ENCODE results near the gene CCDC32. TPM values are rescaled to one million over a fixed set of nuclear protein-coding genes. Genes with fewer than 3 reads are reported as not detected.

The CCDC32 gene
- total RNA-seq, 1 donor from 2014 or later: 16.5 TPM

- DNase-seq (no peak), ATAC-seq (ENCODE audit: poor library complexity) (no peak)
- intact Hi-C loops (cut with DNase I): no loop called here
These were observed 30.5 kb downstream of the CCDC32 start for GRCh38 chr15:40534371-40534770.

GRCh38 chr15:40533763-40534364 is 31.0 kb downstream of the CCDC32 start:
- ATAC-seq (ENCODE audit: poor library complexity): no peak
- intact Hi-C loops (cut with DNase I): no loop called here

GRCh38 chr15:40528801-40529200 is 36.0 kb downstream of the CCDC32 start:
- ATAC-seq (ENCODE audit: poor library complexity) (no peak), DNase-seq (no peak)
- intact Hi-C loops (cut with DNase I): no loop called here

More at GRCh38 chr15:40533763-40534364, 31.0 kb downstream of the CCDC32 start:
- DNase-seq: no peak

GRCh38 chr15:40525855-40526254 is 39.0 kb downstream of the CCDC32 start:
- intact Hi-C loops (cut with DNase I): no loop called here
- DNase-seq (no peak), ATAC-seq (ENCODE audit: poor library complexity) (no peak)

GRCh38 chr15:40523611-40524010 is 41.2 kb downstream of the CCDC32 start:
- no peak for ATAC-seq (ENCODE audit: poor library complexity)
- DNase-seq: no peak
- intact Hi-C loops (cut with DNase I): no loop called here

GRCh38 chr15:40516322-40516721 is 48.5 kb downstream of the CCDC32 start:
- ATAC-seq (ENCODE audit: poor library complexity): no peak
- intact Hi-C loops (cut with DNase I): loop anchor here (10.0 kb wide), 1 partner anchor 78 kb away; the partner anchor contains the start of gene KNL1
- no peak for DNase-seq

- DNase-seq: no peak
- intact Hi-C loops (cut with DNase I): loop anchor here (10.0 kb wide), 1 partner anchor 81 kb away; the partner anchor contains the start of gene KNL1
These were observed 51.2 kb downstream of the CCDC32 start for GRCh38 chr15:40513609-40514008.

GRCh38 chr15:40512440-40512839 is 52.4 kb downstream of the CCDC32 start:
- ATAC-seq (ENCODE audit: poor library complexity) (no peak), DNase-seq (no peak)
- intact Hi-C loops (cut with DNase I): loop anchor here (10.0 kb wide), 1 partner anchor 82 kb away; the partner anchor contains the start of gene KNL1

More at GRCh38 chr15:40513609-40514008, 51.2 kb downstream of the CCDC32 start:
- ATAC-seq (ENCODE audit: poor library complexity): no peak

- intact Hi-C loops (cut with DNase I): loop anchor here (10.0 kb wide), 1 partner anchor 83 kb away; the partner anchor contains the start of gene KNL1
- ATAC-seq (ENCODE audit: poor library complexity): peak; percentile 95
These were observed 53.2 kb downstream of the CCDC32 start for GRCh38 chr15:40511472-40512133.

GRCh38 chr15:40511093-40511471 is 53.8 kb downstream of the CCDC32 start:
- peak; percentile 7 for ATAC-seq (ENCODE audit: poor library complexity)
- DNase-seq: no peak
- intact Hi-C loops (cut with DNase I): loop anchor here (10.0 kb wide), 1 partner anchor 84 kb away; the partner anchor contains the start of gene KNL1

More at GRCh38 chr15:40511472-40512133, 53.2 kb downstream of the CCDC32 start:
- peak; percentile 92 for DNase-seq

GRCh38 chr15:40510201-40510600 is 54.6 kb downstream of the CCDC32 start:
- no peak for DNase-seq
- intact Hi-C loops (cut with DNase I): loop anchor here (10.0 kb wide), 1 partner anchor 85 kb away; the partner anchor contains the start of gene KNL1
- no peak for ATAC-seq (ENCODE audit: poor library complexity)

- DNase-seq (no peak), ATAC-seq (ENCODE audit: poor library complexity) (no peak)
- intact Hi-C loops (cut with DNase I): no loop called here
These were observed 56.6 kb downstream of the CCDC32 start for GRCh38 chr15:40508216-40508615.

- ATAC-seq (ENCODE audit: poor library complexity) (peak; percentile 90), DNase-seq (peak; percentile 84)
- intact Hi-C loops (cut with DNase I): no loop called here
These were observed 57.8 kb downstream of the CCDC32 start for GRCh38 chr15:40506964-40507571.

Other genes with a start within 250 kb of the CCDC32 start
- gene INAFM2, start 241.3 kb downstream of the CCDC32 start, total RNA-seq: 56.2 TPM
- 155 TPM for gene CCDC9B, start 224.1 kb downstream of the CCDC32 start, total RNA-seq
- not detected for gene PHGR1, start 214.0 kb downstream of the CCDC32 start, total RNA-seq
- gene DISP2, start 206.8 kb downstream of the CCDC32 start, total RNA-seq: 5.9 TPM
- 7.9 TPM for gene KNSTRN, start 182.3 kb downstream of the CCDC32 start, total RNA-seq
- 90.8 TPM for gene IVD, start 159.2 kb downstream of the CCDC32 start, total RNA-seq
- gene BAHD1, start 124.1 kb downstream of the CCDC32 start, total RNA-seq: 16.2 TPM
- gene CHST14, start 94.1 kb downstream of the CCDC32 start, total RNA-seq: 7.5 TPM
- 10.1 TPM for gene RPUSD2, start 4.3 kb upstream of the CCDC32 start, total RNA-seq
- 0.51 TPM for gene KNL1, start 29.2 kb upstream of the CCDC32 start, total RNA-seq
- gene RAD51, start 130.1 kb upstream of the CCDC32 start, total RNA-seq: 0.43 TPM
- 17.3 TPM for gene RMDN3, start 190.2 kb upstream of the CCDC32 start, total RNA-seq
- gene GCHFR, start 199.0 kb upstream of the CCDC32 start, total RNA-seq: 6.5 TPM
- gene C15orf62, start 204.9 kb upstream of the CCDC32 start, total RNA-seq: 0.16 TPM
- 26.4 TPM for gene ZFYVE19, start 242.0 kb upstream of the CCDC32 start, total RNA-seq
- 16.1 TPM for gene DNAJC17, start 242.4 kb upstream of the CCDC32 start, total RNA-seq